IMR-90 (cell line): ENCODE measurements around the gene UBL7. TPM values are rescaled to one million over a fixed set of nuclear protein-coding genes. Genes with fewer than 3 reads are reported as not detected.
A peak's percentile ranks its signal among the peaks of the same experiment; 100 is the strongest.

Source experiments
- ATAC-seq: fragments of 200-7000 bp; cut with Tn5 transposase; 2 replicates; pipeline ENCODE4 v1.9.1; 2020; ENCODE audit warnings: low read depth, mild to moderate bottlenecking, moderate library complexity
- BruUV-seq: library from RNA; stranded (reverse); fragments of 400-500 nt; replicated peaks from 2 replicates; lab custom pipeline; 2021; lab: Mats Ljungman, UMichigan
- CTCF ChIA-PET: fragments of 300-600 bp; formaldehyde crosslinking; extraction: SDS; loops from one replicate; lab custom pipeline; 2021; ENCODE audit warnings: antibody characterized with exemption; lab: Yijun Ruan, JAX
- POLR2A ChIA-PET: fragments of 300-600 bp; sonication (Branson Sonifier 250); formaldehyde crosslinking; loops from one replicate; lab custom pipeline; 2022; ENCODE audit warnings: antibody characterized with exemption; ENCODE audit not compliant: unreplicated experiment; lab: Charles Lee
- DNase-seq: peaks from one replicate; pipeline ENCODE4 v3.0.0; 2013
- H2AFZ ChIP-seq: replicated peaks from 2 replicates; pipeline ENCODE3; 2013; ENCODE audit warnings: low read length, mild to moderate bottlenecking; ENCODE audit not compliant: poor library complexity
- H2AK5ac ChIP-seq: 2 replicates; pipeline ENCODE4 v1.6.1; 2013; ENCODE audit warnings: low read depth, low read length, inconsistent platforms
- H2AK9ac ChIP-seq: replicated peaks from 2 replicates; pipeline ENCODE3; 2013; ENCODE audit warnings: mild to moderate bottlenecking, low read depth, low read length, moderate library complexity; ENCODE audit not compliant: poor library complexity
- H2BK120ac ChIP-seq: 2 replicates; pipeline ENCODE4 v1.6.1; 2013; ENCODE audit warnings: low read depth, low read length, inconsistent platforms
- H2BK15ac ChIP-seq: 3 replicates; pipeline ENCODE4 v1.6.1; 2013; ENCODE audit warnings: low read depth, low read length, inconsistent platforms
- H2BK20ac ChIP-seq: 2 replicates; pipeline ENCODE4 v1.6.1; 2013; ENCODE audit warnings: low read depth, mild to moderate bottlenecking, inconsistent platforms, low read length, moderate library complexity
- H2BK5ac ChIP-seq: 2 replicates; pipeline ENCODE4 v1.6.1; 2013; ENCODE audit warnings: mild to moderate bottlenecking, low read depth, low read length, inconsistent platforms; ENCODE audit not compliant: poor library complexity, severe bottlenecking
- H3K14ac ChIP-seq: replicated peaks from 2 replicates; pipeline ENCODE4 v1.6.1; 2013; ENCODE audit warnings: low read depth, low read length, inconsistent platforms
- H3K18ac ChIP-seq: 2 replicates; pipeline ENCODE4 v1.6.1; 2013; ENCODE audit warnings: low read depth, low read length, control low read depth
- H3K23ac ChIP-seq: 2 replicates; pipeline ENCODE4 v1.6.1; 2013; ENCODE audit warnings: low read depth, low read length, inconsistent platforms
- H3K27ac ChIP-seq: 2 replicates; pipeline ENCODE4 v1.5.1; 2013; ENCODE audit warnings: mild to moderate bottlenecking, control low read depth, low read length; ENCODE audit not compliant: insufficient read depth
- H3K27me3 ChIP-seq: 2 replicates; pipeline ENCODE4 v1.6.1; 2013; ENCODE audit warnings: low read length; ENCODE audit not compliant: control insufficient read depth, insufficient read depth
- H3K36me3 ChIP-seq: 2 replicates; pipeline ENCODE4 v1.6.1; 2013; ENCODE audit warnings: low read length, mixed read lengths; ENCODE audit not compliant: control insufficient read depth, insufficient read depth
- H3K4ac ChIP-seq: 2 replicates; pipeline ENCODE4 v1.6.1; 2013; ENCODE audit warnings: low read depth, low read length, inconsistent platforms
- H3K4me1 ChIP-seq: 2 replicates; pipeline ENCODE4 v1.6.1; 2013; ENCODE audit warnings: low read length, mixed read lengths; ENCODE audit not compliant: control insufficient read depth, insufficient read depth
- H3K4me2 ChIP-seq: 2 replicates; pipeline ENCODE4 v1.6.1; 2013; ENCODE audit warnings: low read depth, mild to moderate bottlenecking, control low read depth, low read length, moderate library complexity
- H3K4me3 ChIP-seq: 2 replicates; pipeline ENCODE4 v1.5.1; 2013; ENCODE audit warnings: low read depth, mild to moderate bottlenecking, control low read depth, low read length, moderate library complexity; ENCODE audit not compliant: insufficient read depth
- H3K56ac ChIP-seq: 2 replicates; pipeline ENCODE4 v1.6.1; 2013; ENCODE audit warnings: low read length, inconsistent platforms; ENCODE audit not compliant: insufficient read depth; ENCODE audit errors: extremely low read depth
- H3K79me1 ChIP-seq, 2 experiments: 2 replicates each; pipeline ENCODE4 v1.6.1; 2013; ENCODE audit warnings: low read length in 2 of 2, inconsistent platforms in 1 of 2, low read depth in 1 of 2
- H3K9ac ChIP-seq: 2 replicates; pipeline ENCODE4 v1.6.1; 2013; ENCODE audit warnings: low read depth, low read length, control low read depth
- H3K9me1 ChIP-seq: 2 replicates; pipeline ENCODE4 v1.6.1; 2013; ENCODE audit warnings: low read length, inconsistent platforms; ENCODE audit not compliant: insufficient read depth
- H3K9me3 ChIP-seq: 2 replicates; pipeline ENCODE4 v1.6.1; 2013; ENCODE audit warnings: low read length; ENCODE audit not compliant: control insufficient read depth, insufficient read depth
- H4K20me1 ChIP-seq: 2 replicates; pipeline ENCODE4 v1.6.1; 2013; ENCODE audit warnings: low read length, inconsistent platforms; ENCODE audit not compliant: insufficient read depth
- H4K5ac ChIP-seq: 2 replicates; pipeline ENCODE4 v1.6.1; 2013; ENCODE audit warnings: mild to moderate bottlenecking, low read depth, low read length, control low read depth
- H4K8ac ChIP-seq, 2 experiments: 2 replicates each; pipeline ENCODE4 v1.6.1; 2013; ENCODE audit warnings: low read depth in 2 of 2, low read length in 2 of 2, control low read depth in 1 of 2, inconsistent platforms in 1 of 2
- H4K91ac ChIP-seq: 2 replicates; pipeline ENCODE4 v1.6.1; 2013; ENCODE audit warnings: low read depth, low read length, inconsistent platforms; ENCODE audit not compliant: insufficient read depth
- FOS ChIP-seq: fragments of 150-350 bp; IDR thresholded peaks from 2 replicates; pipeline ENCODE4 v1.6.1; 2016; ENCODE audit warnings: low read depth, low read length
- POLR2A ChIP-seq: IDR thresholded peaks from 2 replicates; pipeline ENCODE4 v1.6.1; 2012; ENCODE audit warnings: mild to moderate bottlenecking, low read depth, low read length
- RCOR1 ChIP-seq: IDR thresholded peaks from 2 replicates; pipeline ENCODE4 v1.6.1; 2012; ENCODE audit warnings: mild to moderate bottlenecking, low read length, improper control_type of control experiment; ENCODE audit not compliant: insufficient replicate concordance
- SMC3 ChIP-seq: fragments of 150-350 bp; IDR thresholded peaks from 2 replicates; pipeline ENCODE4 v1.6.1; 2016; ENCODE audit warnings: low read depth, mild to moderate bottlenecking, antibody characterized with exemption, low read length, moderate library complexity
- WGBS, 2 experiments: methylation state at CpG; one replicate each; pipeline versions ENCODE4 v1.1.5 to v1.1.7; 2013; ENCODE audit warnings: missing lambda C conversion rate in 2 of 2; ENCODE audit not compliant: insufficient read length in 1 of 2; ENCODE audit errors: extremely low coverage in 2 of 2; 5-methylcytosine and 5-hydroxymethylcytosine counted together
- dilution Hi-C: fragments of 300-500 bp; cut with HindIII; formaldehyde crosslinking; loops from one replicate; pipeline ENCODE4 v1.14.3; 2018; ENCODE audit warnings: low sequenced_read_pairs; ENCODE audit not compliant: unreplicated experiment
- in situ Hi-C: fragments of 300-500 bp; cut with MboI; formaldehyde crosslinking; loops from 3 replicates; pipeline ENCODE4 v1.14.3; 2019; ENCODE audit warnings: low sequenced_read_pairs, inconsistent platforms, mixed read lengths
- intact Hi-C: fragments of 100-400 bp; cut with micrococcal nuclease; formaldehyde crosslinking; loops from 2 replicates; pipeline ENCODE4 v1.10.0; 2022
- polyA plus RNA-seq, 3 experiments: library from polyadenylated mRNA; depleted of rRNA; stranded (reverse); fragments of >200 nt; gene quantifications; 2 replicates each; pipeline ENCODE4 v1.2.3, GENCODE V29; 2012; ENCODE audit warnings: low replicate concordance in 1 of 3
- total RNA-seq: library from RNA; depleted of rRNA; stranded (reverse); fragments of >200 nt; gene quantifications from 2 replicates; pipeline ENCODE4 v1.2.3, GENCODE V29; 2012

The UBL7 gene
- total and polyA plus RNA-seq, 2 of the 4 experiments (the other 2 are of a cell fraction) = 68.1 to 78.4 TPM

GRCh38 chr15:74431116-74431515 lies 29.8 kb downstream of the UBL7 start:
- BruUV-seq = no TSS peak
- CTCF ChIA-PET = interaction anchor here (1.0 to 1.5 kb wide), 2 partner anchors 49 kb away, joined by 5 to 6 read pairs; no protein-coding TSS in a partner anchor
- H2BK120ac ChIP-seq = no peak overlapping the region

More at GRCh38 chr15:74431116-74431515, 29.8 kb downstream of the UBL7 start:
- Histone ChIP-seq H3K4me1 (peaks cover 20% of the 10 kb centered on the region), H4K5ac (no peak overlapping the region), H3K27ac (no peak overlapping the region), H3K27me3 (no peaks in the 10 kb centered on the region), H2AK9ac (no peak overlapping the region), H3K18ac (no peak overlapping the region), H2AFZ (no peak overlapping the region), H4K20me1 (peaks cover 50% of the 10 kb centered on the region), H3K4me3 (no peak overlapping the region), H2BK20ac (no peak overlapping the region), H3K9me1 (peaks cover 31% of the 10 kb centered on the region), H4K91ac (no peak overlapping the region), H2BK5ac (no peak overlapping the region), H3K79me1 (peaks cover 10 to 76% of the 10 kb centered on the region in 2 experiments; a peak in 3 of 4 replicates), H2BK15ac (no peak overlapping the region), H3K56ac (no peak overlapping the region), H3K4ac (peak overlapping the region; percentile 20; the same call in 1 of the 2 replicates), H3K4me2 (peak overlapping the region; percentile 31; the same call in 1 of the 2 replicates), H3K9me3 (no peaks in the 10 kb centered on the region), H4K8ac (no peak overlapping the region), H2AK5ac (peak overlapping the region; percentile 57; the same call in 1 of the 2 replicates), H3K23ac (peak overlapping the region; percentile 68; the same call in 1 of the 2 replicates), H3K9ac (no peak overlapping the region), H3K14ac (0 out of 2 replicates have a peak overlapping the region, but pooled peaks have one; percentile 56), H3K36me3 (no peaks in the 10 kb centered on the region)
- no peak for DNase-seq
- no peak for ATAC-seq
- POLR2A ChIA-PET = no interaction called here
- dilution Hi-C loops (no loop called here), intact Hi-C loops (no loop called here), in situ Hi-C loops (no loop called here)
- 100% methylated on average over 1 of the region's 1 CpG; no CpG with 5 or more reads in 1 of the 2 experiments for WGBS, 2 experiments
- no peak for TF ChIP-seq SMC3
- no peak for TF ChIP-seq RCOR1
- no peak for TF ChIP-seq POLR2A
- TF ChIP-seq FOS = no peak
